Esophagus mucosa (tissue), 1 donor: ENCODE measurements around the gene MBD2. TPM values are rescaled to one million over a fixed set of nuclear protein-coding genes. Genes with fewer than 3 reads are reported as not detected.
"Not testable (repeated sequence)": the region's sequence is repeated elsewhere in the genome, so short reads cannot be mapped to it uniquely, and the experiment has no call there.

ENCODE experiments used
- ATAC-seq: fragments of 200-7000 bp; cut with Tn5 transposase; one replicate; pipeline ENCODE4 v1.9.1; 2020
- total RNA-seq: library from RNA; stranded (reverse); gene quantifications from one replicate; pipeline ENCODE4 v1.2.4, GENCODE V29; 2023
- donor health status: DM: yes; HTN: yes; CAD: no.

Gene MBD2
- total RNA-seq, 1 donor from 2014 or later = 175 TPM

DNA sequence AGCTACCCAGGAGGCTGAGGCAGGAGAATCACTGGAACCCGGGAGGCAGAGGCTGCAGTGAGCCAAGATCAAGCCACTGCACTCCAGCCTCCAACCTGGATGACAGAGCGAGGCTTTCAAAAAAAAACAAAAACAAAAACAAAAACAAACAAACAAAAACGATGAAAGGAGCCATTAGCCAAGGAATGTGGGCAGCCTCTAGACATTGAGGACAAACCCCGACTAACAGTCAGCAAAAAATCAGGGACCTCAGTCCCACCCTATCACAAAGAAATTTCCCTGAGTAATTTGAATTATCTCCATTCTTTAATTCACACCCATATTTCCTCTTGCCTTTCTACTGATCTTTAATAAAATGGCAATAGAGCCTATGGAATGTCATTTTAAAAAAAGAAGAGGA lies 75.8 kb downstream of the MBD2 start:
- ATAC-seq = no peak

GRCh38 chr18:54148151-54148550 lies 76.3 kb downstream of the MBD2 start:
- no peak for ATAC-seq

GRCh38 chr18:54147439-54147838 lies 77.0 kb downstream of the MBD2 start:
- no peak for ATAC-seq

DNA sequence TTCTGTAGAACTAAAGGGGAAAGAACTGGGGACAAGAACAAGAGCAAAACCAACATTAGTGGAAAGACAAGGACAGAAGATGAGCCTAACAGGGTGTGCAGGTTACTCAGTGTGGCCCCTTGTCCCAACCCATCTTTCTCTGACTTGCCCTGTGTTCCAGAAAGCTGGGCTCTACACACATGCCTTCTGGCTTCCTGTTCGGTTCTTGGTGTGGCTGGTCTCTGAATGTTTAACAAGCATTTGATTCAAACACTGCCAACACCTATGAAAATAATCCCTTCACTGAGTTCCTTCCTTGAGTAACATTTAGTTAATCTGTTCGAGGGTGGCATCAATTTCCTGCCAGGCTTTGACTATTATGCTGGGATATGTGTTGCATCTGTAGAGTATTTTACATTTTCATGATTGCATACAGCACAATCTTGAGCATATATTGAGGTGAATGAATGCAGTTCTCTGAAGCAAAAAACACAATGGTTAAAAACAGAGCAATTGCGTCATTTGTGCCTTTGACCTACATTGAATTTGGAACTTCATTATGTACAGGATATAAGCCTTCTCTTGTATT lies 83.3 kb downstream of the MBD2 start:
- peak; percentile 73 for ATAC-seq

- no peak for ATAC-seq
These were observed 83.8 kb downstream of the MBD2 start for GRCh38 chr18:54140641-54141040.

- ATAC-seq = no peak
These were observed 89.3 kb downstream of the MBD2 start for GRCh38 chr18:54135216-54135615.

DNA sequence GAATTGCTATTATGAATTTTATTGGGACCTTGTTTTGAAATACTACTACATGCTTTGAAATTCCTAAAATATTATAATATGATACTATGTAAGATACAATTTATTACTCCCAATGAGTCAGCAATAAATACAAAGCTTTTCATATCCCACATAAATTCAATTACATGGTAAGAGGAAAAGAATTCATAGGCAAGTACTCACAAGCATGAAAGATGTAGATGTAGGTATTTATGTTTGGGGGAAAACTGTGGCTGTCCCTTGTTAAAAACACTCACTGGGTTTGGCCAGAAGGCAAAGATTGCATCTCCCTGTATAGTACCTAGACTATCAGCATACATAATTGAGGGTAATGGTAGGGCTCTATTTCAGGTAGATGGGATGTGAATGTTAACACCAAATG lies 90.4 kb downstream of the MBD2 start:
- no peak for ATAC-seq

DNA sequence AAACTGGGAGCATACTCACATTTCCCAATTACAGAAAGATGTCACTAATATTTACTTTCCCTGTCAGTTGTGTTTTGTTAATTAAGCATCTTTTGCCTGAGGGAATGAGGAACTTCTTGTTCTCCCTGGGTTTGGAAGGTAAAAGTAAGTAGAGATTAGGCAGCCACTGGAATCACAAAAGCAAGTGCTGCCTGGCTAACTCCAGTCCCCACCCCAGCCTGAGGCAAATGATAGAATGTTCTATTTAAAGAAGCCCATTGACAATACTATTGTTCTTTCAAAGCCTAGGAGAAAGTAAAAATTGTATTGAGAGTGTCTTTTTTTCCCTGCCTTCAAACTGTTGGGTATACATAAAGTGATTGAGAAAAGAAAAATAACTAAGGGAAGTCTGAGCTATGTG lies 93.8 kb downstream of the MBD2 start:
- peak; percentile 23 for ATAC-seq

DNA sequence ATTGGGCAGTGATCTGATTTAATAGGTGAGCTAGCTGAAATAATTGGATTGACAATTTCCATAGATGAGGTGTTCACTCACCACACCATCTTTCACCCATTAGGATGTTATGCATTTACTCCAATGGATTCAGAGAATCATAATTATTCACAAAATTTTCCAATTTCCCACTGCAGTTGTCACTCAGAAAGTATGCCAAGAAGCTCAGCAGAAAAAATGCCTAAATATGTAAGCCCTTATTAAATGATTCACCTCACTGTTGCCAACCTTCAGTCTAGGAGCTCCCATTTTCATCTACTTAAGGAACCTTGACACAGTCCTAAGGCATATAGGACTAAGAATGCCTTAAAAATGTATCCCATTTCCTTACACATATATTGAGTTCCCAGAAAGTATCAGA lies 94.3 kb downstream of the MBD2 start:
- no peak for ATAC-seq

- ATAC-seq = no peak
These were observed 94.9 kb downstream of the MBD2 start for GRCh38 chr18:54129448-54130067.

DNA sequence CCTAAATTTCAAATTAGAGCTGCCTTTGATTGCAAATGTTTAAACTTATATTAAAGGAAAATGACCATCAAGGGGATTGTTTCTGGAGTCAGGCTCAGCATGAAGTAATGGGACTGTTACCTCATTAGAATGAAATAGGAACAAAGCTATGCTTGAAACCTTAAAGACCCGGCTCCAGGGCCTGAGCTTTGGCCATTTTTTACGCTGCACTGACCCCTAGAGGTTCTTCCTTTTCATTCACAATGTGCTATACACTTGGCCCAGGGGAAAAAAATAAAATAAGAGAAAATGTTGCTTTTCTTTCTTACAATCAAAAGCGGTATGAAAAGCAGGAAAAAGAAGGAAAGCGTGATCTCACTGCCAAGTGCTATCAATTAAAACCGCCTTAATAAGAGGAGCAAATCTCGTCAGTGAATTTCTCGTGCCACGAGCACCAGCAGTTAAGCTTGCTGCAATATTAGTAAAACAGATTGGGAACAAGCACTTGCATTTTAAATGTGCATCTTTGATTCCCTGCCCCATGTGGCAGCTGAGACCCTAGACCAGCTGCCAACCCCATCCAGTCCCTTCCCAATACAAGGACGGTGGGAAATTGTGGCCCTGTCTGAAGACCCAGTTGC lies 96.6 kb downstream of the MBD2 start:
- no peak for ATAC-seq

- no peak for ATAC-seq
These were observed 99.0 kb downstream of the MBD2 start for GRCh38 chr18:54125429-54125828.

- not testable (repeated sequence) for ATAC-seq
These were observed 100.6 kb downstream of the MBD2 start for GRCh38 chr18:54123720-54124440.

DNA sequence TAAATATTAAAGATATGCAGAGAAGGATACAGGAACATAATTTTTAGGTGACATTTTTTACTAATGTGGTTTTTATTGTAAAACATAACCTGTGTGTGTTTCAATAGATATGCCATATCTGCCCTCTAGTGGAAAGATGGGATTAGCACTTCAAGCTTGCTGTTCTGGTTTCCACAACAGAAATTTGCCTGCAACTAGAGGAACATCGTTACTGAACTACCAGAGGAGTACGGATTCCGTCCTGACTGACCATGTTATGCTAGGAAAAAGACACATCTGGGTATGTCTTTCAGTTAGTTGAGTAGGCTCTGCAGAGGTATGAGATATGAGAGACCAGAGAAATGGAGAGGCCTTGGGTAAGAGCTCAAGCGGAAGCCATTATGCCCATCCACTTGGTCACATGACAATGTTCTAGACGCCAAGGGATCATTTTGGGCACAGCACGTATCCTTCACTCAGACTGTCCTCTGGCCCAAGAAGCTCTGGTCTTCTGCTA lies 104.9 kb downstream of the MBD2 start:
- ATAC-seq = peak; percentile 63

GRCh38 chr18:54117853-54118773 lies 106.4 kb downstream of the MBD2 start:
- no peak for ATAC-seq

DNA sequence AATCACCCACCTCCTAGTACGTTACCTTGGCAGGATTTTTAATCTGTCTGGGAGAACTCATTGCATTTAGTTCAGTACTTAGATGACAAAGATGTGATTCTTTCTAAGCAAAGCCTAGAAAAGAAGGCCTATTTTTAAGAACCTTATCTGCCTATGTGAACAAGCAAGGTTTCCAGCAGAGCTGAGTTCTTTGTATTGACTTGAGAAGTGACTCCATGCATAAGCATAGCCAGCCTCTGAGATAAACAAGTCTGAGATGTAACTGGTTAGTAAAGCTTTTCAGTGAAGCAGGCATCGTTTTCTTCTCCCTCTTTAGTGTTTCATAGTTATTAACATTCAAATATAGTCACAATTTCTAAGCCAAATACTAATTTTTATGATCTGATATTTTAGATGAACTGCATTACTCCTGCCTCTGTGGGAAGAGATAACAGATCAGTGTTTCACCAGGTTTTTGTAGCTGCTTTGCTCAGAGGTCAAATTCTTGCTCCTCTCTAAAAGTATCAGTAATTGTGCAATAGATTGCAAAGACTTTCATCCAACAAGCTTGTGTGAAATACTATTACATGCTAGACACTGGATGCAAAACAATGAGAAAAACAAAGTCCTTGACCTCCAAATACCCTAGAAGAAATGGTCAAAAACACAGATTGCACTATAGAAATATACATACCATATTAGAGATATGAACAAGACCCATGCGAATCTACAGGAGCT lies 107.8 kb downstream of the MBD2 start:
- ATAC-seq = no peak

GRCh38 chr18:54112356-54112755 lies 112.1 kb downstream of the MBD2 start:
- ATAC-seq = no peak

GRCh38 chr18:54109131-54109683 lies 115.3 kb downstream of the MBD2 start:
- peak; percentile 83 for ATAC-seq

DNA sequence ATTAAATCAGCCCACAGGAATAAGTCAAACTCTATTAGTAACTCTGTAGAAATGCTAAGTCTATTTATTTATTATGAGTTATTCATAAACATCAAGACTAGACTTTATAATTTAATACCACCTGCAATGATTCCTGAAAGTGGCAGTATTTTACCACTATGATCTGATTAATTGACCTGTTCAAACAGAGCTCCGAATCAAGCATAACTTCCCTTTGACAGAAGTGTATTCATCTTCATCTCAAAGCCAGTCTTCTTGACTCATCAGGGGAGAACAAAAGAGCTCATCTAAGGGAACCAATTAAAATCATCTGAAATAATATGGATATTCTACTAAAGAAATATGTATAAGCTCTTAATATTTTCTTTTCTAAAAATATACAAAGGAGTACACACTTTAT lies 122.3 kb downstream of the MBD2 start:
- ATAC-seq = no peak
